HG02885 (cell line): ENCODE data around the gene ALK.

ENCODE experiments used
- ATAC-seq: cut with Tn5 transposase; IDR thresholded peaks from one replicate; pipeline ENCODE4 v1.9.1; 2021; ENCODE audit warnings: mild to moderate bottlenecking; ENCODE audit not compliant: unreplicated experiment, poor library complexity

Gene ALK

GRCh38 chr2:29224693-29225551 lies 696.5 kb downstream of the ALK start:
- no peak for ATAC-seq

- ATAC-seq: no peak
Observed at GRCh38 chr2:29223851-29224692, 697.3 kb downstream of the ALK start.

GRCh38 chr2:29223257-29223656 lies 698.1 kb downstream of the ALK start:
- no peak for ATAC-seq

- ATAC-seq: no peak
Observed at GRCh38 chr2:29222381-29223179, 698.8 kb downstream of the ALK start.

- no peak for ATAC-seq
Observed at GRCh38 chr2:29220506-29221270, 700.7 kb downstream of the ALK start.

- no peak for ATAC-seq
Observed at GRCh38 chr2:29219374-29219773, 702.0 kb downstream of the ALK start.

GRCh38 chr2:29218550-29219125 lies 702.7 kb downstream of the ALK start:
- ATAC-seq: no peak

GRCh38 chr2:29218071-29218470 lies 703.3 kb downstream of the ALK start:
- no peak for ATAC-seq

GRCh38 chr2:29216609-29216909 lies 704.8 kb downstream of the ALK start:
- ATAC-seq: no peak

- no peak for ATAC-seq
Observed at GRCh38 chr2:29215739-29216608, 705.4 kb downstream of the ALK start.

GRCh38 chr2:29215073-29215472 lies 706.3 kb downstream of the ALK start:
- no peak for ATAC-seq

GRCh38 chr2:29213888-29214291 lies 707.5 kb downstream of the ALK start:
- ATAC-seq: no peak

GRCh38 chr2:29212009-29212408 lies 709.4 kb downstream of the ALK start:
- no peak for ATAC-seq

GRCh38 chr2:29209551-29209950 lies 711.8 kb downstream of the ALK start:
- no peak for ATAC-seq

GRCh38 chr2:29207352-29208148 lies 713.8 kb downstream of the ALK start:
- no peak for ATAC-seq

GRCh38 chr2:29206941-29207340 lies 714.4 kb downstream of the ALK start:
- ATAC-seq: no peak

GRCh38 chr2:29202819-29203495 lies 718.4 kb downstream of the ALK start:
- no peak for ATAC-seq
